Measurements from ENCODE around the gene RXRA.

DNA sequence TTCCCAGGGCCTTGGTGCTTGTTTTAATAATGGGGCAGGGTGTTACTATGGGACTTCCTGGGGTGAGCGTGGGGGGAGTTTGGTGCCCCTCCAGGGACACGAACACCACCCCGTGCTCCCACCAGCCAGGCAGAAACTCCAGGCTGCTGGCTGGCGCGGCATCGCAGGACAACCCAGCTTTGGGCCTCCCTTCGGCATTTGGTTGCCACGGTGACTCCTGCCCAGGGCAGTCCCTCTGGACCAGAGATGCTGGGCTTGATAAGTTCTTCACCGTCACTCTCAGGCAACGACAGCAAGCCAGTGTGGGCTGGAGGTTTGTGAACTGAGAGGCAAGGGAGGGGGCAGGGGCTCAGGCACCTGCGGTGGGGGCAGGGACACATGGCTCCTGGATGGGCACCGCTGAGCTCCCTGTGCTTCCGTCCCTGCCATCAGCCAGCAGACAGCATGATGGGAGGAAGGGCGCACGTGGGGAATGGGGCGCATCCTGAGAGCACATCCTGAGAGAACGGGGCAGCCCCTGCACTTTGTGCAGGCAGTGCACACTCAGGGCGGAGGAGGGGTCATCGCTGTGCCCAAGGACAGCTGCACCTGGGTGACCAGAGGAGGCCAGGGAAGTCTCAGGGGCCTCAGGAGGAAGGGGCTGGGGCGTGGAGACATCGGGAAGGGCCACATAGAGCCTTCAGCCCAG lies 116.4 kb downstream of the RXRA start:
- TF ChIP-seq, protein P1, sequence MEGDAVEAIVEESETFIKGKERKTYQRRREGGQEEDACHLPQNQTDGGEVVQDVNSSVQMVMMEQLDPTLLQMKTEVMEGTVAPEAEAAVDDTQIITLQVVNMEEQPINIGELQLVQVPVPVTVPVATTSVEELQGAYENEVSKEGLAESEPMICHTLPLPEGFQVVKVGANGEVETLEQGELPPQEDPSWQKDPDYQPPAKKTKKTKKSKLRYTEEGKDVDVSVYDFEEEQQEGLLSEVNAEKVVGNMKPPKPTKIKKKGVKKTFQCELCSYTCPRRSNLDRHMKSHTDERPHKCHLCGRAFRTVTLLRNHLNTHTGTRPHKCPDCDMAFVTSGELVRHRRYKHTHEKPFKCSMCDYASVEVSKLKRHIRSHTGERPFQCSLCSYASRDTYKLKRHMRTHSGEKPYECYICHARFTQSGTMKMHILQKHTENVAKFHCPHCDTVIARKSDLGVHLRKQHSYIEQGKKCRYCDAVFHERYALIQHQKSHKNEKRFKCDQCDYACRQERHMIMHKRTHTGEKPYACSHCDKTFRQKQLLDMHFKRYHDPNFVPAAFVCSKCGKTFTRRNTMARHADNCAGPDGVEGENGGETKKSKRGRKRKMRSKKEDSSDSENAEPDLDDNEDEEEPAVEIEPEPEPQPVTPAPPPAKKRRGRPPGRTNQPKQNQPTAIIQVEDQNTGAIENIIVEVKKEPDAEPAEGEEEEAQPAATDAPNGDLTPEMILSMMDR (IDR thresholded peaks at IDR 0.05; ENCODE audit: insufficient read depth, low read depth, low read length): no peak
- no peak for TF ChIP-seq EZH2 (IDR thresholded peaks at IDR 0.05; ENCODE audit: insufficient read depth, low read length)

All from astrocyte (in vitro differentiated cells and primary cell).